Measurements from ENCODE around the gene OR10A6.

GRCh38 chr11:7967826-7968225, 36.8 kb upstream of the OR10A6 start:
- no peak for TF ChIP-seq CTCF (IDR thresholded peaks at IDR 0.05; ENCODE audit: low read depth, low read length)
- no peak for TF ChIP-seq EZH2phosphoT487 (IDR thresholded peaks at IDR 0.05; ENCODE audit: low read depth)
